ENCODE measurements around the gene PLA2G15. TPM values are rescaled to one million over a fixed set of nuclear protein-coding genes. Genes with fewer than 3 reads are reported as not detected.
"Not testable (repeated sequence)": the region's sequence is repeated elsewhere in the genome, so short reads cannot be mapped to it uniquely, and the experiment has no call there.

Gene PLA2G15
- polyA plus RNA-seq, 1 of the 3 experiments (the other 2 are of a cell fraction): 23.9 TPM

DNA sequence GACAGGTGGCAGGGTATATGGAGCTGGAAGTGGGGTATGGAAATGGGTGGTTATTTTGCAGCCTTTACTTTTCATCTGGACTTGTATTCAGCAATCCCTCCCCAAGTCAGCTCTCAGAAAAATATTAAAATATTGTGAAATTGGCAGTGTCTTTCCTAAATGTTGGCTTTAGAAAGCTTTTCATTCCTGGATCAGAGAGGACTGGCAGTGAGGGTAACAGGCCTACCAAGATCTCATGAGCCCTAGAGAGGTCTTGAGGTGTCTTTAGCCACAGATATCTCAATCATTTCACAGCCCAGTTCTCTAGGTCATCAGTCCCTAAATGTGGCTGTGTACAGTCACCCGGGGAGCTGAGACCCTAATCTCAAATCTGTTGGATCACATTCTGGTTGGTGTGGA, 43.1 kb downstream of the PLA2G15 start (continued):
- no peak for TF ChIP-seq POLR2AphosphoS5 (IDR thresholded peaks at IDR 0.05; ENCODE audit: low read depth, low read length)
- TF ChIP-seq ELF1 (IDR thresholded peaks at IDR 0.05): no peak
- no peak for TF ChIP-seq EP300 (IDR thresholded peaks at IDR 0.05; ENCODE audit: borderline replicate concordance in 1 of 2, low read depth in 1 of 2, low read length in 1 of 2)
- TF ChIP-seq NRF1 (IDR thresholded peaks at IDR 0.05; ENCODE audit: low read depth, low read length): no peak
- no peak for TF ChIP-seq RAD21 (IDR thresholded peaks at IDR 0.05; ENCODE audit: low read length)
- no peak for TF ChIP-seq GABPA (IDR thresholded peaks at IDR 0.05; ENCODE audit: low read depth)
- TF ChIP-seq SMC3 (IDR thresholded peaks at IDR 0.05; ENCODE audit: low read depth, low read length): no peak
- no peak for TF ChIP-seq GATA2 (CRISPR knock-in tag; IDR thresholded peaks at IDR 0.05)
- TF ChIP-seq, protein P1, sequence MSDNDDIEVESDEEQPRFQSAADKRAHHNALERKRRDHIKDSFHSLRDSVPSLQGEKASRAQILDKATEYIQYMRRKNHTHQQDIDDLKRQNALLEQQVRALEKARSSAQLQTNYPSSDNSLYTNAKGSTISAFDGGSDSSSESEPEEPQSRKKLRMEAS (IDR thresholded peaks at IDR 0.05; ENCODE audit: low read depth): no peak
- no peak for TF ChIP-seq YY1 (IDR thresholded peaks at IDR 0.05; ENCODE audit: low read depth)

DNA sequence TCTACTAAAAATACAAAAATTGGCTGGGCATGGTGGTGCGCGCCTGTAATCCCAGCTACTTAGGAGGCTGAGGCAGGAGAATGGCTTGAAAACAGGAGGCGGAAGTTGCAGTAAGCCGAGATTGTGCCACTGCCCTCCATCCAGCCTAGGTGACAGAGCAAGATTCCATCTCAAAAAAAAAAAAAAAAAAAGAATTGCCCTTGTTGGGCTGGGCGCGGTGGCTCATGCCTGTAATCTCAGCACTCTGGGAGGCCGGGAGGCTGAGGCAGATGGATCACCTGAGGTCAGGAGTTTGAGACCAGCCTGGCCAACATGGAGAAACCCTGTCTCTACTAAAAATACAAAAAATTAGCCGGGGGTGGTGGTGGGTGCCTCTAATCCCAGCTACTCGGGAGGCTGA, 43.6 kb downstream of the PLA2G15 start:
- not testable (repeated sequence) for H3K4me2 ChIP-seq; H3K4me1 ChIP-seq (ENCODE audit: control insufficient read depth in 1 of 2, insufficient read depth in 2 of 2, low read depth in 1 of 2, low read length in 1 of 2); H3K27ac ChIP-seq (ENCODE audit: low read depth in 2 of 2, low read length in 1 of 2); H3K27me3 ChIP-seq (ENCODE audit: insufficient read depth); DNase-seq; H2AFZ ChIP-seq (ENCODE audit: low read depth); H3K9ac ChIP-seq; H3F3A ChIP-seq (replicated peaks; ENCODE audit: insufficient read depth); H3K9me2 ChIP-seq; H3K9me3 ChIP-seq; H3K4me3 ChIP-seq (ENCODE audit: low read depth in 2 of 2, low read length in 1 of 2)
- Histone ChIP-seq H3K79me2 (ENCODE audit: insufficient read depth) (peaks cover 17% of the 10 kb centered on the region; the same call in 1 of the 2 replicates), H3K36me3 (replicated peaks in 1 of 2; ENCODE audit: control insufficient read depth in 1 of 2, insufficient read depth in 2 of 2, low read length in 1 of 2) (peaks cover 18 to 22% of the 10 kb centered on the region in 2 experiments), H4K20me1 (ENCODE audit: insufficient read depth) (peaks cover 15% of the 10 kb centered on the region; the same call in 1 of the 2 replicates)
- ChIA-PET CTCF (interaction anchor here (1.1 to 10.4 kb wide), 2 partner anchors 8 to 26 kb away, joined by 3 to 80 read pairs; partner anchors contain the start of gene SLC7A6), POLR2A (interaction anchor here (0.9 kb wide), 1 partner anchor 20 kb away, joined by 7 read pairs; no protein-coding TSS in a partner anchor)
- WGBS (ENCODE audit: low lambda C conversion rate): 92% methylated on average over 9 of the region's 9 CpGs

DNA sequence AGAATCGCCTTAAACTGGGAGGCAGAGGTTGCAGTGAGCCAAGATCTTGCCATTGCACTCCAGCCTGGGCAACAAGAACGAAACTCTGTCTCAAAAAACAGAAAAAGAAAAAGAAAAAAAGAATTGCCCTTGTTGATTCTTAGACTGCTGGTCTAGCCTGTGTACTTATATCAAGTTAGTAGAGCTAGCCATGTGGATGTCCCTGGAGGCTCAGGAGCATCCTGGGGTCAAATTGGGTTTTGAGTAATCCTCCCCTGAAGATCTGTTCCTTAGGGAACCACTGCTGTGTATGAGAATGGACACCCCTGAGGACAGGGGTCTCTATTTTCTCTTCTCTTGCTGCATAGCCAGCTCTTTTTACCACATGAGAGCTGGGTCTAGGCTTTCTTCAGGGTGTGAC, 44.0 kb downstream of the PLA2G15 start:
- H3K4me3 ChIP-seq (ENCODE audit: low read depth in 2 of 2, low read length in 1 of 2): no peak overlapping the region
- WGBS (ENCODE audit: low lambda C conversion rate): 98% methylated on average over 2 of the region's 2 CpGs
- no peaks in the 10 kb centered on the region for H3K9me3 ChIP-seq
- H3K36me3 ChIP-seq (replicated peaks in 1 of 2; ENCODE audit: control insufficient read depth in 1 of 2, insufficient read depth in 2 of 2, low read length in 1 of 2): peaks cover 18 to 22% of the 10 kb centered on the region in 2 experiments
- no peaks in the 10 kb centered on the region for H3F3A ChIP-seq (replicated peaks; ENCODE audit: insufficient read depth)
- H3K27ac ChIP-seq (ENCODE audit: low read depth in 2 of 2, low read length in 1 of 2): no peak overlapping the region
- no peak overlapping the region for H3K4me2 ChIP-seq
- TF ChIP-seq ELF1 (IDR thresholded peaks at IDR 0.05): no peak
- TF ChIP-seq NFIC (IDR thresholded peaks at IDR 0.05; ENCODE audit: borderline replicate concordance): no peak
- CTCF ChIA-PET: interaction anchor here (10.4 kb wide), 1 partner anchor 26 kb away, joined by 80 read pairs; the partner anchor contains the start of gene SLC7A6
- H3K27me3 ChIP-seq (ENCODE audit: insufficient read depth): no peaks in the 10 kb centered on the region
- H3K9ac ChIP-seq: no peak overlapping the region
- no peak overlapping the region for H2AFZ ChIP-seq (ENCODE audit: low read depth)
- POLR2A ChIA-PET: interaction anchor here (0.9 kb wide), 1 partner anchor 22 kb away, joined by 3 read pairs; the partner anchor contains the start of genes PRMT7 and SLC7A6OS
- H3K79me2 ChIP-seq (ENCODE audit: insufficient read depth): peaks cover 17% of the 10 kb centered on the region; the same call in 1 of the 2 replicates
- no peaks in the 10 kb centered on the region for H3K4me1 ChIP-seq (ENCODE audit: control insufficient read depth in 1 of 2, insufficient read depth in 2 of 2, low read depth in 1 of 2, low read length in 1 of 2)
- H3K9me2 ChIP-seq: no peaks in the 10 kb centered on the region
- DNase-seq: no peak
- peaks cover 15% of the 10 kb centered on the region; the same call in 1 of the 2 replicates for H4K20me1 ChIP-seq (ENCODE audit: insufficient read depth)
